Measurements from ENCODE around the gene CITED2.

DNA sequence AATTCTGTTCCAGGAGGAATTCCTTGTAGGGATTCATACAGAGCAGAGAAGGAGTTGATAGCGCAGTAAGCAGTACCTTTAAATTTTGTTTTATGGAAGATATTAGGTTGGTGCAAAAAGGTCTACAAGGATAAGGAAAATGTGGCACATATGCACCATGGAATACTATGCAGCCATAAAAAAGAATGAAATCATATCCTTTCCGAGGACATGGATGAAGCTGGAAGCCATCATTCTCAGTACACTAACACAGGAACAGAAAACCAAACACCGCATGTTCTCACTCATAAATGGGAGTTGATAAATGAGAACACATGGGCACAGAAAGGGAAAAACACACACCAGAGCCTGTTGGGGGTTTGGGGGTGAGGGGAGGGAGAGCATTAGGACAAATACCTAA, 45.2 kb downstream of the CITED2 start:
- TF ChIP-seq, protein P1, sequence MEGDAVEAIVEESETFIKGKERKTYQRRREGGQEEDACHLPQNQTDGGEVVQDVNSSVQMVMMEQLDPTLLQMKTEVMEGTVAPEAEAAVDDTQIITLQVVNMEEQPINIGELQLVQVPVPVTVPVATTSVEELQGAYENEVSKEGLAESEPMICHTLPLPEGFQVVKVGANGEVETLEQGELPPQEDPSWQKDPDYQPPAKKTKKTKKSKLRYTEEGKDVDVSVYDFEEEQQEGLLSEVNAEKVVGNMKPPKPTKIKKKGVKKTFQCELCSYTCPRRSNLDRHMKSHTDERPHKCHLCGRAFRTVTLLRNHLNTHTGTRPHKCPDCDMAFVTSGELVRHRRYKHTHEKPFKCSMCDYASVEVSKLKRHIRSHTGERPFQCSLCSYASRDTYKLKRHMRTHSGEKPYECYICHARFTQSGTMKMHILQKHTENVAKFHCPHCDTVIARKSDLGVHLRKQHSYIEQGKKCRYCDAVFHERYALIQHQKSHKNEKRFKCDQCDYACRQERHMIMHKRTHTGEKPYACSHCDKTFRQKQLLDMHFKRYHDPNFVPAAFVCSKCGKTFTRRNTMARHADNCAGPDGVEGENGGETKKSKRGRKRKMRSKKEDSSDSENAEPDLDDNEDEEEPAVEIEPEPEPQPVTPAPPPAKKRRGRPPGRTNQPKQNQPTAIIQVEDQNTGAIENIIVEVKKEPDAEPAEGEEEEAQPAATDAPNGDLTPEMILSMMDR (conservative IDR thresholded peaks at IDR 0.05) = no peak
- TF ChIP-seq EZH2 (IDR thresholded peaks at IDR 0.05; ENCODE audit: low read depth) = no peak

All from PC-9 (cell line).